WTC11 (cell line): ENCODE results near the gene AFF3. TPM values are rescaled to one million over a fixed set of nuclear protein-coding genes. Genes with fewer than 3 reads are reported as not detected.

ENCODE experiments used
- ATAC-seq: fragments of 200-7000 bp; cut with Tn5 transposase; 2 replicates; pipeline ENCODE4 v1.10.0; 2021; ENCODE audit warnings: mild to moderate bottlenecking, moderate library complexity
- CTCF ChIA-PET: fragments of 300-600 bp; sonication (Branson Sonifier 250); formaldehyde crosslinking; loops from one replicate; lab custom pipeline; 2021; ENCODE audit warnings: antibody characterized with exemption; lab: Charles Lee
- POLR2A ChIA-PET: fragments of 350-600 bp; sonication (Branson Sonifier 250); formaldehyde crosslinking; loops from one replicate; lab custom pipeline; 2021; ENCODE audit warnings: antibody characterized with exemption; lab: Charles Lee
- DNase-seq: peaks from one replicate; pipeline ENCODE4 v3.0.0; 2021; ENCODE audit warnings: low spot score
- H3K27ac Mint-ChIP-seq: 2 replicates; pipeline ENCODE4 v1.8.0; 2021; ENCODE audit warnings: mixed read lengths
- H3K27me3 Mint-ChIP-seq: 2 replicates; pipeline ENCODE4 v1.8.0; 2021; ENCODE audit warnings: low read depth, mild to moderate bottlenecking, moderate library complexity, mixed read lengths
- H3K36me3 Mint-ChIP-seq: 2 replicates; pipeline ENCODE4 v1.8.0; 2021; ENCODE audit warnings: mixed read lengths
- H3K4me1 Mint-ChIP-seq: 2 replicates; pipeline ENCODE4 v1.8.0; 2022; ENCODE audit warnings: mixed read lengths
- H3K4me3 Mint-ChIP-seq: 2 replicates; pipeline ENCODE4 v1.8.0; 2021; ENCODE audit warnings: mild to moderate bottlenecking, moderate library complexity, mixed read lengths
- H3K9me3 Mint-ChIP-seq: 2 replicates; pipeline ENCODE4 v1.8.0; 2021; ENCODE audit warnings: mixed read lengths
- ATF1 ChIP-seq: sonication (generic); formaldehyde crosslinking; IDR thresholded peaks from 2 replicates; pipeline ENCODE4 v1.8.1; 2023; ENCODE audit warnings: mild to moderate bottlenecking, moderate library complexity, missing genetic modification reagents
- ELF4 ChIP-seq: sonication (generic); formaldehyde crosslinking; IDR thresholded peaks from 2 replicates; pipeline ENCODE4 v1.8.1; 2022; ENCODE audit warnings: low read depth, mild to moderate bottlenecking, moderate library complexity, missing genetic modification reagents
- ETV6 ChIP-seq: sonication (generic); formaldehyde crosslinking; IDR thresholded peaks from 2 replicates; pipeline ENCODE4 v1.8.1; 2022; ENCODE audit warnings: mild to moderate bottlenecking, missing genetic modification reagents
- GABPB1 ChIP-seq: sonication (generic); formaldehyde crosslinking; IDR thresholded peaks from 2 replicates; pipeline ENCODE4 v1.8.1; 2023; ENCODE audit warnings: mild to moderate bottlenecking, missing genetic modification reagents
- GRHL2 ChIP-seq: fragments of 250-450 bp; sonication (Bioruptor Pico); IDR thresholded peaks from 2 replicates; pipeline ENCODE4 v1.8.0; 2022; ENCODE audit warnings: mild to moderate bottlenecking, moderate library complexity; ENCODE audit not compliant: insufficient replicate concordance, severe bottlenecking
- HMGA2 ChIP-seq: fragments of 250-450 bp; sonication (Bioruptor Pico); IDR thresholded peaks from 2 replicates; pipeline ENCODE4 v1.4.0; 2021; ENCODE audit warnings: mild to moderate bottlenecking, moderate library complexity
- JUN ChIP-seq: sonication (generic); formaldehyde crosslinking; IDR thresholded peaks from 2 replicates; pipeline ENCODE4 v1.8.0; 2023; ENCODE audit warnings: mild to moderate bottlenecking, missing genetic modification reagents
- NFE2L1 ChIP-seq: sonication (generic); formaldehyde crosslinking; IDR thresholded peaks from 2 replicates; pipeline ENCODE4 v1.8.1; 2023; ENCODE audit warnings: missing genetic modification reagents
- NR3C1 ChIP-seq: sonication (generic); formaldehyde crosslinking; conservative IDR thresholded peaks from 2 replicates; pipeline ENCODE4 v1.8.1; 2023; ENCODE audit warnings: low read depth, mild to moderate bottlenecking, missing genetic modification reagents
- OVOL2 ChIP-seq: fragments of 250-450 bp; sonication (Bioruptor Pico); IDR thresholded peaks from 2 replicates; pipeline ENCODE4 v1.9.0; 2021; ENCODE audit warnings: mild to moderate bottlenecking, borderline replicate concordance
- PRRX2 ChIP-seq: fragments of 250-450 bp; sonication (Bioruptor Pico); IDR thresholded peaks from 2 replicates; pipeline ENCODE4 v1.8.0; 2021; ENCODE audit warnings: mild to moderate bottlenecking
- RELA ChIP-seq: sonication (generic); formaldehyde crosslinking; IDR thresholded peaks from 2 replicates; pipeline ENCODE4 v1.8.1; 2022; ENCODE audit warnings: missing genetic modification reagents, mild to moderate bottlenecking, borderline replicate concordance
- SMAD4 ChIP-seq: sonication (generic); formaldehyde crosslinking; IDR thresholded peaks from 2 replicates; pipeline ENCODE4 v1.8.0; 2022; ENCODE audit warnings: mild to moderate bottlenecking, missing genetic modification reagents
- SOX15 ChIP-seq: fragments of 250-450 bp; sonication (Bioruptor Pico); IDR thresholded peaks from 2 replicates; pipeline ENCODE4 v1.9.0; 2021; ENCODE audit warnings: mild to moderate bottlenecking
- TEAD4 ChIP-seq: sonication (generic); formaldehyde crosslinking; IDR thresholded peaks from 2 replicates; pipeline ENCODE4 v1.8.0; 2022; ENCODE audit warnings: mild to moderate bottlenecking, missing genetic modification reagents
- ZNF121 ChIP-seq: sonication (generic); formaldehyde crosslinking; IDR thresholded peaks from 2 replicates; pipeline ENCODE4 v1.8.0; 2023; ENCODE audit warnings: missing genetic modification reagents
- ZNF263 ChIP-seq: sonication (generic); formaldehyde crosslinking; IDR thresholded peaks from 2 replicates; pipeline ENCODE4 v1.8.1; 2022; ENCODE audit warnings: low read depth, mild to moderate bottlenecking, moderate library complexity, missing genetic modification reagents
- ZNF423 ChIP-seq: fragments of 250-450 bp; sonication (Bioruptor Pico); IDR thresholded peaks from 2 replicates; pipeline ENCODE4 v2.1.2; 2022; ENCODE audit warnings: mild to moderate bottlenecking, moderate library complexity
- total RNA-seq: library from RNA; stranded (reverse); gene quantifications from 3 replicates; pipeline ENCODE4 v1.2.3, GENCODE V29; 2021
- TF ChIP-seq, protein P1 (sequence below): fragments of 250-450 bp; sonication (Bioruptor Pico); IDR thresholded peaks from 2 replicates; pipeline ENCODE4 v1.8.0; 2021; ENCODE audit warnings: mild to moderate bottlenecking
- TF ChIP-seq, protein P2 (sequence below): sonication (generic); formaldehyde crosslinking; IDR thresholded peaks from 2 replicates; pipeline ENCODE4 v1.8.1; 2022; ENCODE audit warnings: mild to moderate bottlenecking, moderate library complexity, missing genetic modification reagents
- TF ChIP-seq, protein P3 (sequence below): fragments of 250-450 bp; sonication (Bioruptor Pico); IDR thresholded peaks from 2 replicates; pipeline ENCODE4 v1.9.0; 2021; ENCODE audit warnings: mild to moderate bottlenecking
- TF ChIP-seq, protein P4 (sequence below): fragments of 250-450 bp; sonication (Bioruptor Pico); IDR thresholded peaks from 2 replicates; pipeline ENCODE4 v2.1.2; 2022; ENCODE audit warnings: mild to moderate bottlenecking, moderate library complexity
- TF ChIP-seq, protein P5 (sequence below): sonication (generic); formaldehyde crosslinking; IDR thresholded peaks from 2 replicates; pipeline ENCODE4 v1.8.0; 2022; ENCODE audit warnings: mild to moderate bottlenecking, missing genetic modification reagents
- TF ChIP-seq, protein P6 (sequence below): fragments of 250-450 bp; sonication (Bioruptor Pico); conservative IDR thresholded peaks from 2 replicates; pipeline ENCODE4 v1.9.0; 2021; ENCODE audit warnings: mild to moderate bottlenecking

AFF3 gene
- total RNA-seq, 1 experiment from 2014 or later, result 1.2 TPM

DNA sequence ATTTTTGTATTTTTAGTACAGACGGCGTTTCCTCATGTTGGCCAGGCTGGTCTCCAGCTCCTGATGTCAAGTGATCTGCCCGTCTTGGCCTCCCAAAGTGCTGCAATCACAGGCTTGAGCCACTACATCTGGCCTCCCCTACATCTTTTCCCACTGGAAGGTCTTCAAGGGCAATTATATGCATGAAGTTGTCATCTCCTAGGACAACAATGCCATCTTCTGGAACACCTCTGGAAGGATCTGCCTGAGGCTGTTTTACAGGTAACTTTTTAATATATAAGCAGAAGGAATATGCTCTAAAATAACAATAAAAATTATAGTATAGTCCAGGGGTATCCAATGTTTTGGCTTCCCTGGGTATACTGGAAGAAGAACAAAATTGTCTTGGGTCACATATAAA lies 321.4 kb downstream of the AFF3 start:
- ATAC-seq, result no peak
- Mint-ChIP-seq H3K4me3 (no peak overlapping the region), H3K27me3 (no peaks in the 10 kb centered on the region), H3K27ac (no peak overlapping the region), H3K36me3 (no peaks in the 10 kb centered on the region), H3K9me3 (peaks cover 9% of the 10 kb centered on the region), H3K4me1 (peaks cover 16% of the 10 kb centered on the region)
- DNase-seq, result no peak
- TF ChIP-seq, protein P1, sequence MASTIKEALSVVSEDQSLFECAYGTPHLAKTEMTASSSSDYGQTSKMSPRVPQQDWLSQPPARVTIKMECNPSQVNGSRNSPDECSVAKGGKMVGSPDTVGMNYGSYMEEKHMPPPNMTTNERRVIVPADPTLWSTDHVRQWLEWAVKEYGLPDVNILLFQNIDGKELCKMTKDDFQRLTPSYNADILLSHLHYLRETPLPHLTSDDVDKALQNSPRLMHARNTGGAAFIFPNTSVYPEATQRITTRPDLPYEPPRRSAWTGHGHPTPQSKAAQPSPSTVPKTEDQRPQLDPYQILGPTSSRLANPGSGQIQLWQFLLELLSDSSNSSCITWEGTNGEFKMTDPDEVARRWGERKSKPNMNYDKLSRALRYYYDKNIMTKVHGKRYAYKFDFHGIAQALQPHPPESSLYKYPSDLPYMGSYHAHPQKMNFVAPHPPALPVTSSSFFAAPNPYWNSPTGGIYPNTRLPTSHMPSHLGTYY, result no peak
- TF ChIP-seq ZNF423 (CRISPR knock-in tag) (no peak), OVOL2 (CRISPR knock-in tag) (no peak), SOX15 (CRISPR knock-in tag) (no peak), PRRX2 (CRISPR knock-in tag) (no peak), NFE2L1 (CRISPR knock-in tag) (no peak), ZNF121 (CRISPR knock-in tag) (no peak), ETV6 (CRISPR knock-in tag) (no peak), ATF1 (CRISPR knock-in tag) (no peak), ZNF263 (no peak), ELF4 (no peak)
- TF ChIP-seq, protein P2, sequence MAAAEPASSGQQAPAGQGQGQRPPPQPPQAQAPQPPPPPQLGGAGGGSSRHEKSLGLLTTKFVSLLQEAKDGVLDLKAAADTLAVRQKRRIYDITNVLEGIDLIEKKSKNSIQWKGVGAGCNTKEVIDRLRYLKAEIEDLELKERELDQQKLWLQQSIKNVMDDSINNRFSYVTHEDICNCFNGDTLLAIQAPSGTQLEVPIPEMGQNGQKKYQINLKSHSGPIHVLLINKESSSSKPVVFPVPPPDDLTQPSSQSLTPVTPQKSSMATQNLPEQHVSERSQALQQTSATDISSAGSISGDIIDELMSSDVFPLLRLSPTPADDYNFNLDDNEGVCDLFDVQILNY, result no peak
- TF ChIP-seq, protein P3, sequence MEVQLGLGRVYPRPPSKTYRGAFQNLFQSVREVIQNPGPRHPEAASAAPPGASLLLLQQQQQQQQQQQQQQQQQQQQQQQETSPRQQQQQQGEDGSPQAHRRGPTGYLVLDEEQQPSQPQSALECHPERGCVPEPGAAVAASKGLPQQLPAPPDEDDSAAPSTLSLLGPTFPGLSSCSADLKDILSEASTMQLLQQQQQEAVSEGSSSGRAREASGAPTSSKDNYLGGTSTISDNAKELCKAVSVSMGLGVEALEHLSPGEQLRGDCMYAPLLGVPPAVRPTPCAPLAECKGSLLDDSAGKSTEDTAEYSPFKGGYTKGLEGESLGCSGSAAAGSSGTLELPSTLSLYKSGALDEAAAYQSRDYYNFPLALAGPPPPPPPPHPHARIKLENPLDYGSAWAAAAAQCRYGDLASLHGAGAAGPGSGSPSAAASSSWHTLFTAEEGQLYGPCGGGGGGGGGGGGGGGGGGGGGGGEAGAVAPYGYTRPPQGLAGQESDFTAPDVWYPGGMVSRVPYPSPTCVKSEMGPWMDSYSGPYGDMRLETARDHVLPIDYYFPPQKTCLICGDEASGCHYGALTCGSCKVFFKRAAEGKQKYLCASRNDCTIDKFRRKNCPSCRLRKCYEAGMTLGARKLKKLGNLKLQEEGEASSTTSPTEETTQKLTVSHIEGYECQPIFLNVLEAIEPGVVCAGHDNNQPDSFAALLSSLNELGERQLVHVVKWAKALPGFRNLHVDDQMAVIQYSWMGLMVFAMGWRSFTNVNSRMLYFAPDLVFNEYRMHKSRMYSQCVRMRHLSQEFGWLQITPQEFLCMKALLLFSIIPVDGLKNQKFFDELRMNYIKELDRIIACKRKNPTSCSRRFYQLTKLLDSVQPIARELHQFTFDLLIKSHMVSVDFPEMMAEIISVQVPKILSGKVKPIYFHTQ (CRISPR knock-in tag), result no peak
- TF ChIP-seq, protein P4, sequence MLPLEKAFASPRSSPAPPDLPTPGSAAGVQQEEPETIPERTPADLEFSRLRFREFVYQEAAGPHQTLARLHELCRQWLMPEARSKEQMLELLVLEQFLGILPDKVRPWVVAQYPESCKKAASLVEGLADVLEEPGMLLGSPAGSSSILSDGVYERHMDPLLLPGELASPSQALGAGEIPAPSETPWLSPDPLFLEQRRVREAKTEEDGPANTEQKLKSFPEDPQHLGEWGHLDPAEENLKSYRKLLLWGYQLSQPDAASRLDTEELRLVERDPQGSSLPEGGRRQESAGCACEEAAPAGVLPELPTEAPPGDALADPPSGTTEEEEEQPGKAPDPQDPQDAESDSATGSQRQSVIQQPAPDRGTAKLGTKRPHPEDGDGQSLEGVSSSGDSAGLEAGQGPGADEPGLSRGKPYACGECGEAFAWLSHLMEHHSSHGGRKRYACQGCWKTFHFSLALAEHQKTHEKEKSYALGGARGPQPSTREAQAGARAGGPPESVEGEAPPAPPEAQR (CRISPR knock-in tag), result no peak
- TF ChIP-seq, protein P5, sequence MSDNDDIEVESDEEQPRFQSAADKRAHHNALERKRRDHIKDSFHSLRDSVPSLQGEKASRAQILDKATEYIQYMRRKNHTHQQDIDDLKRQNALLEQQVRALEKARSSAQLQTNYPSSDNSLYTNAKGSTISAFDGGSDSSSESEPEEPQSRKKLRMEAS, result no peak
- POLR2A ChIA-PET, result no interaction called here
- CTCF ChIA-PET, result interaction anchor here (2.5 kb wide), 1 partner anchor 441 kb away, joined by 9 read pairs; no protein-coding TSS in a partner anchor

DNA sequence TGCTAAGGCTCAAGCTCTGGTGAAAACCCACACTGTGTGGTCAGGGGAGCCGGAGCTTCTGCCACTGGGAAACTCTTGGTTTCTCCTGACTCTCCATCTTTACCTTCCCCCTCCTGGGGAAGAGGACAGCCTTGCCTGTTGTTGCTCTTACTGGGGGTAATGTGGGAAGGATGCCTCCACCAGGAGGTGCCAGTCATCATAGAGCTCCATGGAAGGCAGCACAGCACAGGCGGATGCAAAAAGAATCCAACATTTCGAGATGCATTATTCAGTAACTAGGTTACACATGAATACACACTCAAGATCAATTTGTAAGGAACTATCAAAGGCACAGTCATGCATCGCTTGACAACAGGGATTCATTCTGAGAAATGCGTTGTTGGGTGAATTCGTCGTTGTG lies 322.6 kb downstream of the AFF3 start:
- no peaks in the 10 kb centered on the region for H3K27me3 Mint-ChIP-seq
- peak; percentile 77 for ATAC-seq
- ChIA-PET POLR2A (interaction anchor here (0.5 kb wide), 1 partner anchor 195 kb away, joined by 3 read pairs; no protein-coding TSS in a partner anchor), CTCF (interaction anchor here (0.5 to 2.0 kb wide), 13 partner anchors 32 to 443 kb away, joined by 3 to 10 read pairs (median 4); no protein-coding TSS in a partner anchor)
- TF ChIP-seq GRHL2 (CRISPR knock-in tag) (no peak), TEAD4 (no peak), PRRX2 (CRISPR knock-in tag) (no peak), JUN (no peak), GABPB1 (CRISPR knock-in tag) (no peak), ZNF121 (CRISPR knock-in tag) (no peak), SOX15 (CRISPR knock-in tag) (no peak), NR3C1 (CRISPR knock-in tag) (no peak), RELA (CRISPR knock-in tag) (no peak), HMGA2 (CRISPR knock-in tag) (no peak), SMAD4 (CRISPR knock-in tag) (no peak)
- TF ChIP-seq, protein P5, result no peak
- TF ChIP-seq, protein P6, sequence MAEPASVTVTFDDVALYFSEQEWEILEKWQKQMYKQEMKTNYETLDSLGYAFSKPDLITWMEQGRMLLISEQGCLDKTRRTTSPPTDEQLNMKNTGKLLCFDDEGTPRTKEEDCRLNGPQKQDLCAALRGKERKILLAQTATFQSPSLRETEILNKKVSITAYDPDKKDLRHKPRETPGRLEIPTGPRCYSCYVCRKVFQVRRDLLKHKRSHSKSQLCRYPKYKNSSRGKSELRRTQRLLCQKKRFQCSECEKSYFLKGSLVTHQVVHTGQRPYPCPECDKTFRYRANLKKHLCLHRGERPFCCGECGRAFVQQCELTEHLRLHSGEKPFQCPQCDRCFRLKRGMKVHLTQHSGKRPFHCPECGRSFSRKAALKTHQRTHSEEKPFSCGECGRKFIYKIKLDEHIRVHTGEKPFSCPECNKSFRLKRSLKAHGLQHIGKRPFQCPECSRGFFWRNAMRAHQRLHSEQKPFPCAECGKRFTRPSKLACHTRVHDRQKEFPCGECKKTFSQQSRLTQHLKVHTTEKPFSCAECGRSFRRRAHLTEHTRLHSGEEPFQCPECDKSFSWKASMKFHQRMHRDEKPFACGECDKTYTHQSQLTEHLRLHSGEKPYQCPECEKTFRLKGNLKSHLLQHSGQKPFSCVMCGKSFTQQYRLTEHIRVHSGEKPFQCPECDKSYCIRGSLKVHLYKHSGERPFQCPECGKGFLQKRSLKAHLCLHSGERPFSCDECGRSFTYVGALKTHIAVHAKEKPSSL, result no peak
- peaks cover 16% of the 10 kb centered on the region for H3K4me1 Mint-ChIP-seq
- no peaks in the 10 kb centered on the region for H3K36me3 Mint-ChIP-seq
- DNase-seq, result peak; percentile 20
- H3K27ac Mint-ChIP-seq, result no peak overlapping the region
- H3K9me3 Mint-ChIP-seq, result peaks cover 17% of the 10 kb centered on the region
- H3K4me3 Mint-ChIP-seq, result no peak overlapping the region
